BLaER1 treated with 17β-estradiol and CSF1 and Interleukin-3, amounts not matched to agents 10 nM and 100 nM (cell line): ENCODE measurements around the gene BPIFB2.
A peak's percentile ranks its signal among the peaks of the same experiment; 100 is the strongest.

Source experiments
- H3K27ac ChIP-seq, 11 experiments: shearing (Covaris generic); formaldehyde crosslinking; 2 replicates each; pipeline ENCODE4 v1.8.1; 2022
- H3K27me3 ChIP-seq, 11 experiments: shearing (Covaris generic); formaldehyde crosslinking; 2 replicates each; pipeline ENCODE4 v1.8.1; 2022
- H3K36me3 ChIP-seq, 11 experiments: shearing (Covaris generic); formaldehyde crosslinking; 2 replicates each; pipeline ENCODE4 v1.8.1; 2022
- H3K4me1 ChIP-seq, 10 experiments: shearing (Covaris generic); formaldehyde crosslinking; 2 replicates each; pipeline ENCODE4 v1.8.1; 2022
- H3K4me2 ChIP-seq, 11 experiments: shearing (Covaris generic); formaldehyde crosslinking; 2 replicates each; pipeline ENCODE4 v1.8.1; 2022
- H3K4me3 ChIP-seq, 10 experiments: shearing (Covaris generic); formaldehyde crosslinking; 2 replicates each; pipeline ENCODE4 v1.8.1; 2022
- H3K9ac ChIP-seq, 11 experiments: shearing (Covaris generic); formaldehyde crosslinking; 2 replicates each; pipeline ENCODE4 v1.8.1; 2022
- H3K9me3 ChIP-seq, 11 experiments: shearing (Covaris generic); formaldehyde crosslinking; replicated peaks in 1 of 11; 2 replicates each; pipeline ENCODE4 v1.8.1; 2022
- H4K20me1 ChIP-seq, 11 experiments: shearing (Covaris generic); formaldehyde crosslinking; 2 replicates each; pipeline ENCODE4 v1.8.1; 2022
- Cebpa-rat ChIP-seq, 11 experiments: shearing (Covaris generic); IDR thresholded peaks; 2 replicates each; pipeline ENCODE4 v1.8.1; 2022

The BPIFB2 gene

GRCh38 chr20:32982617-32983458 lies 24.7 kb upstream of the BPIFB2 start:
- Histone ChIP-seq H3K27me3 (no peaks in the 10 kb centered on the region), H3K36me3 (no peaks in the 10 kb centered on the region), H4K20me1 (no peaks in the 10 kb centered on the region), H3K4me3 (no peak overlapping the region), H3K4me1 (peaks cover 37 to 70% (median 50%) of the 10 kb centered on the region in 10 experiments), H3K9ac (no peak overlapping the region), H3K4me2 (peak overlapping the region; percentile 30 to 66 (median 46); a peak in 20 of 22 replicates), H3K9me3 (no peaks in the 10 kb centered on the region), H3K27ac (no peak overlapping the region)
- no peak for TF ChIP-seq Cebpa-rat (IDR thresholded peaks at IDR 0.05)

- H3K27me3 ChIP-seq: no peaks in the 10 kb centered on the region
- H3K4me3 ChIP-seq: no peak overlapping the region
- H3K36me3 ChIP-seq: no peaks in the 10 kb centered on the region
- TF ChIP-seq Cebpa-rat (IDR thresholded peaks at IDR 0.05): no peak
- no peaks in the 10 kb centered on the region for H3K9me3 ChIP-seq
- no peaks in the 10 kb centered on the region for H4K20me1 ChIP-seq
- H3K4me2 ChIP-seq: 0 out of 22 replicates have a peak overlapping the region, but pooled peaks of 1 of the 11 experiments have one; percentile 64
- H3K27ac ChIP-seq: no peak overlapping the region
- peaks cover 41 to 70% (median 49%) of the 10 kb centered on the region in 10 experiments for H3K4me1 ChIP-seq
- H3K9ac ChIP-seq: no peak overlapping the region
These were observed 23.9 kb upstream of the BPIFB2 start for GRCh38 chr20:32983459-32984112.

- Histone ChIP-seq H3K36me3 (no peaks in the 10 kb centered on the region), H3K4me1 (peaks cover 41 to 64% (median 44%) of the 10 kb centered on the region in 10 experiments), H3K9ac (no peak overlapping the region), H3K27ac (no peak overlapping the region), H3K4me3 (no peak overlapping the region), H3K27me3 (no peaks in the 10 kb centered on the region), H3K9me3 (no peaks in the 10 kb centered on the region), H4K20me1 (no peaks in the 10 kb centered on the region), H3K4me2 (no peak overlapping the region)
- no peak for TF ChIP-seq Cebpa-rat (IDR thresholded peaks at IDR 0.05)
These were observed 23.3 kb upstream of the BPIFB2 start for GRCh38 chr20:32984196-32984595.

GRCh38 chr20:32984631-32985354 lies 22.7 kb upstream of the BPIFB2 start:
- Histone ChIP-seq H3K9me3 (no peaks in the 10 kb centered on the region), H3K36me3 (no peaks in the 10 kb centered on the region), H3K4me3 (no peak overlapping the region), H3K4me2 (no peak overlapping the region), H4K20me1 (no peaks in the 10 kb centered on the region), H3K27ac (no peak overlapping the region), H3K27me3 (no peaks in the 10 kb centered on the region), H3K4me1 (peaks cover 37 to 63% (median 40%) of the 10 kb centered on the region in 10 experiments), H3K9ac (no peak overlapping the region)
- no peak for TF ChIP-seq Cebpa-rat (IDR thresholded peaks at IDR 0.05)

GRCh38 chr20:32985596-32985995 lies 21.9 kb upstream of the BPIFB2 start:
- no peak overlapping the region for H3K4me3 ChIP-seq
- no peak overlapping the region for H3K9ac ChIP-seq
- H3K27ac ChIP-seq: no peak overlapping the region
- no peaks in the 10 kb centered on the region for H4K20me1 ChIP-seq
- H3K36me3 ChIP-seq: no peaks in the 10 kb centered on the region
- no peak for TF ChIP-seq Cebpa-rat (IDR thresholded peaks at IDR 0.05)
- no peaks in the 10 kb centered on the region for H3K27me3 ChIP-seq
- peaks cover 0 to 5% (median 0%) of the 10 kb centered on the region in 11 experiments; a peak in 3 of 22 replicates for H3K9me3 ChIP-seq
- H3K4me2 ChIP-seq: no peak overlapping the region
- H3K4me1 ChIP-seq: peaks cover 30 to 63% (median 40%) of the 10 kb centered on the region in 10 experiments

GRCh38 chr20:32986331-32986966 lies 21.1 kb upstream of the BPIFB2 start:
- no peak overlapping the region for H3K4me2 ChIP-seq
- H3K36me3 ChIP-seq: no peaks in the 10 kb centered on the region
- H3K9me3 ChIP-seq: peaks cover 0 to 7% (median 0%) of the 10 kb centered on the region in 11 experiments; a peak in 3 of 22 replicates
- no peaks in the 10 kb centered on the region for H4K20me1 ChIP-seq
- no peak overlapping the region for H3K9ac ChIP-seq
- H3K27ac ChIP-seq: no peak overlapping the region; a peak in 1 of 22 replicates
- H3K4me3 ChIP-seq: no peak overlapping the region
- no peaks in the 10 kb centered on the region for H3K27me3 ChIP-seq
- no peak for TF ChIP-seq Cebpa-rat (IDR thresholded peaks at IDR 0.05)
- peaks cover 25 to 63% (median 40%) of the 10 kb centered on the region in 10 experiments for H3K4me1 ChIP-seq

GRCh38 chr20:32987044-32987825 lies 20.3 kb upstream of the BPIFB2 start:
- H3K4me3 ChIP-seq: no peak overlapping the region
- H4K20me1 ChIP-seq: no peaks in the 10 kb centered on the region
- H3K4me2 ChIP-seq: peak overlapping the region in 10 of 11 experiments; percentile 28 to 61 (median 47); a peak in 11 of 22 replicates
- H3K36me3 ChIP-seq: no peaks in the 10 kb centered on the region
- no peak for TF ChIP-seq Cebpa-rat (IDR thresholded peaks at IDR 0.05)
- H3K9ac ChIP-seq: no peak overlapping the region
- H3K27me3 ChIP-seq: no peaks in the 10 kb centered on the region
- H3K27ac ChIP-seq: peak overlapping the region in 1 of 11 experiments; percentile 49; a peak in 3 of 22 replicates
- peaks cover 26 to 69% (median 46%) of the 10 kb centered on the region in 10 experiments for H3K4me1 ChIP-seq
- H3K9me3 ChIP-seq: peaks cover 0 to 7% (median 0%) of the 10 kb centered on the region in 11 experiments; a peak in 3 of 22 replicates

GRCh38 chr20:32988008-32988407 lies 19.5 kb upstream of the BPIFB2 start:
- H3K4me3 ChIP-seq: no peak overlapping the region
- no peaks in the 10 kb centered on the region for H3K36me3 ChIP-seq
- H3K4me1 ChIP-seq: peaks cover 20 to 69% (median 47%) of the 10 kb centered on the region in 10 experiments
- TF ChIP-seq Cebpa-rat (IDR thresholded peaks at IDR 0.05): no peak
- peak overlapping the region in 3 of 11 experiments; percentile 5 to 49 (median 17); a peak in 2 of 22 replicates for H3K27ac ChIP-seq
- peak overlapping the region; percentile 20 to 61 (median 46); a peak in 20 of 22 replicates for H3K4me2 ChIP-seq
- H3K27me3 ChIP-seq: no peaks in the 10 kb centered on the region
- H4K20me1 ChIP-seq: no peaks in the 10 kb centered on the region
- H3K9ac ChIP-seq: no peak overlapping the region
- H3K9me3 ChIP-seq: peaks cover 0 to 7% (median 0%) of the 10 kb centered on the region in 11 experiments; a peak in 3 of 22 replicates
